SU-DHL-6 (cell line): ENCODE measurements around the gene MIEN1.

Experiments
- H2AFZ ChIP-seq: fragments of 200-600 bp; sonication (generic); 2 replicates; pipeline ENCODE4 v1.6.1; 2014; ENCODE audit warnings: low read depth, mild to moderate bottlenecking, moderate library complexity, mixed read lengths, antibody characterized with exemption, low read length; ENCODE audit not compliant: severe bottlenecking
- H3F3A ChIP-seq: fragments of 200-600 bp; shearing (Covaris generic); 2 replicates; pipeline ENCODE4 v1.6.0; 2016; ENCODE audit warnings: antibody characterized with exemption, mild to moderate bottlenecking; ENCODE audit not compliant: insufficient read depth
- H3K27ac ChIP-seq: fragments of 200-600 bp; sonication (generic); 2 replicates; pipeline ENCODE4 v1.5.1; 2016; ENCODE audit warnings: low read depth, mild to moderate bottlenecking, low read length, moderate library complexity, mixed read lengths
- H3K27me3 ChIP-seq: fragments of 200-600 bp; sonication (generic), shearing (Covaris generic); 2 replicates; pipeline ENCODE4 v1.6.0; 2014; ENCODE audit warnings: mild to moderate bottlenecking, low read length
- H3K36me3 ChIP-seq: fragments of 200-600 bp; sonication (generic); 2 replicates; pipeline ENCODE4 v1.6.1; 2014; ENCODE audit warnings: mild to moderate bottlenecking, low read length, mixed read lengths
- H3K4me2 ChIP-seq: fragments of 300-600, 200-600 bp; shearing (Covaris generic), sonication (generic); 2 replicates; pipeline ENCODE4 v1.6.0; 2014; ENCODE audit warnings: low read length, low read depth, mild to moderate bottlenecking; ENCODE audit not compliant: poor library complexity, severe bottlenecking
- H3K4me3 ChIP-seq: fragments of 200-600 bp; sonication (generic); 2 replicates; pipeline ENCODE4 v1.5.1; 2014; ENCODE audit warnings: antibody characterized with exemption, low read length, mild to moderate bottlenecking, mixed read lengths; ENCODE audit not compliant: insufficient read depth, poor library complexity, severe bottlenecking
- H3K79me2 ChIP-seq: fragments of 200-600 bp; sonication (generic); 2 replicates; pipeline ENCODE4 v1.6.1; 2014; ENCODE audit warnings: mild to moderate bottlenecking, low read length, moderate library complexity; ENCODE audit not compliant: insufficient read depth
- H3K9ac ChIP-seq: fragments of 200-600 bp; sonication (generic); 2 replicates; pipeline ENCODE4 v1.7.0; 2014; ENCODE audit warnings: mild to moderate bottlenecking, low read length
- H3K9me2 ChIP-seq: fragments of 200-600 bp; sonication (generic); replicated peaks from 2 replicates; pipeline ENCODE4 v1.6.1; 2014; ENCODE audit warnings: low read length; ENCODE audit not compliant: insufficient read depth
- H3K9me3 ChIP-seq: fragments of 200-600 bp; sonication (generic); 2 replicates; pipeline ENCODE4 v1.6.1; 2014; ENCODE audit warnings: low read length, mixed read lengths; ENCODE audit not compliant: insufficient read depth
- H4K20me1 ChIP-seq: fragments of 200-600 bp; sonication (generic); 2 replicates; pipeline ENCODE4 v1.6.1; 2014; ENCODE audit warnings: low read depth, mild to moderate bottlenecking, antibody characterized with exemption, low read length, moderate library complexity, mixed read lengths
- CTCF ChIP-seq: fragments of 200-600 bp; sonication (generic); IDR thresholded peaks from one replicate; pipeline ENCODE4 v1.5.1; 2017; ENCODE audit warnings: antibody characterized with exemption, mild to moderate bottlenecking, low read length, moderate library complexity; ENCODE audit not compliant: insufficient read depth, poor library complexity, severe bottlenecking
- EZH2phosphoT487 ChIP-seq: fragments of 200-600 bp; sonication (generic), shearing (Covaris generic); conservative IDR thresholded peaks from 2 replicates; pipeline ENCODE4 v1.6.1; 2018; ENCODE audit warnings: mild to moderate bottlenecking, antibody characterized with exemption, low read length, moderate library complexity, mixed read lengths

The MIEN1 gene

GRCh38 chr17:39679521-39680192 is 50.7 kb downstream of the MIEN1 start:
- H3K4me2 ChIP-seq: no peak overlapping the region

More at GRCh38 chr17:39679521-39680192, 50.7 kb downstream of the MIEN1 start:
- no peak for TF ChIP-seq CTCF
- no peak for TF ChIP-seq EZH2phosphoT487
- Histone ChIP-seq H3K27me3 (no peaks in the 10 kb centered on the region), H3F3A (no peaks in the 10 kb centered on the region), H4K20me1 (no peaks in the 10 kb centered on the region), H3K9me2 (no peaks in the 10 kb centered on the region), H3K36me3 (no peaks in the 10 kb centered on the region), H2AFZ (no peak overlapping the region), H3K27ac (no peak overlapping the region), H3K9me3 (no peaks in the 10 kb centered on the region), H3K79me2 (no peaks in the 10 kb centered on the region), H3K4me3 (no peak overlapping the region), H3K9ac (no peak overlapping the region)
